ENCODE data around the gene TRIO.

The TRIO gene

GRCh38 chr5:14247054-14247386, 103.9 kb downstream of the TRIO start:
- no peak for DNase-seq (ENCODE audit: low spot score)

- no peak for DNase-seq (ENCODE audit: low spot score)
Observed at GRCh38 chr5:14249258-14250082, 106.3 kb downstream of the TRIO start.

GRCh38 chr5:14250084-14250695, 107.0 kb downstream of the TRIO start:
- DNase-seq (ENCODE audit: low spot score) = no peak

GRCh38 chr5:14250748-14251701, 107.9 kb downstream of the TRIO start:
- DNase-seq (ENCODE audit: low spot score) = no peak

- no peak for DNase-seq (ENCODE audit: low spot score)
Observed at GRCh38 chr5:14251733-14252132, 108.6 kb downstream of the TRIO start.

GRCh38 chr5:14252793-14253192, 109.7 kb downstream of the TRIO start:
- DNase-seq (ENCODE audit: low spot score) = no peak

GRCh38 chr5:14254686-14255085, 111.5 kb downstream of the TRIO start:
- DNase-seq (ENCODE audit: low spot score) = no peak

GRCh38 chr5:14256026-14256690, 113.0 kb downstream of the TRIO start:
- no peak for DNase-seq (ENCODE audit: low spot score)

- DNase-seq (ENCODE audit: low spot score) = no peak
Observed at GRCh38 chr5:14256756-14257393, 113.7 kb downstream of the TRIO start.

GRCh38 chr5:14257995-14258403, 114.9 kb downstream of the TRIO start:
- DNase-seq (ENCODE audit: low spot score) = no peak

GRCh38 chr5:14258840-14259239, 115.7 kb downstream of the TRIO start:
- DNase-seq (ENCODE audit: low spot score) = no peak

GRCh38 chr5:14260637-14261036, 117.5 kb downstream of the TRIO start:
- DNase-seq (ENCODE audit: low spot score) = no peak

GRCh38 chr5:14261235-14261634, 118.1 kb downstream of the TRIO start:
- DNase-seq (ENCODE audit: low spot score) = no peak

- no peak for DNase-seq (ENCODE audit: low spot score)
Observed at GRCh38 chr5:14261856-14262611, 118.9 kb downstream of the TRIO start.

GRCh38 chr5:14263113-14263512, 120.0 kb downstream of the TRIO start:
- no peak for DNase-seq (ENCODE audit: low spot score)

GRCh38 chr5:14263699-14264098, 120.6 kb downstream of the TRIO start:
- DNase-seq (ENCODE audit: low spot score) = no peak

- DNase-seq (ENCODE audit: low spot score) = peak; percentile 90
Observed at GRCh38 chr5:14264605-14265316, 121.6 kb downstream of the TRIO start.

- DNase-seq (ENCODE audit: low spot score) = peak; percentile 42
Observed at GRCh38 chr5:14265570-14265969, 122.4 kb downstream of the TRIO start.

- no peak for DNase-seq (ENCODE audit: low spot score)
Observed at GRCh38 chr5:14266171-14266570, 123.0 kb downstream of the TRIO start.

- DNase-seq (ENCODE audit: low spot score) = no peak
Observed at GRCh38 chr5:14266686-14267085, 123.5 kb downstream of the TRIO start.
